Prostate gland (tissue), 2 donors: ENCODE data around the gene GPSM3.

ENCODE experiments used
- CTCF ChIP-seq, 4 experiments: fragments of 200-600 bp in 2 of 4; fragments of 450-650 bp in 2 of 4; sonication (generic) in 2 of 4; IDR thresholded peaks; 1 replicate in 3 of 4; 2 replicates in 1 of 4; pipeline ENCODE4 v1.5.1; 2016 to 2019; ENCODE audit warnings: antibody characterized with exemption in 4 of 4, mild to moderate bottlenecking in 2 of 4, moderate library complexity in 2 of 4
- POLR2A ChIP-seq: fragments of 450-650 bp; IDR thresholded peaks from one replicate; pipeline ENCODE4 v1.6.1; 2016; ENCODE audit warnings: antibody characterized with exemption, mild to moderate bottlenecking

GRCh38 chr6:32194825-32195651, 2.6 kb upstream of the GPSM3 start:
- TF ChIP-seq CTCF (IDR thresholded peaks at IDR 0.05) (peak in 3 of 4 experiments; percentile 8 to 74 (median 54)), POLR2A (peak; percentile 86)
